Measurements from ENCODE around the gene NCBP1.

NCBP1 gene

GRCh38 chr9:97625620-97626019 lies 8.0 kb upstream of the NCBP1 start:
- no peak for DNase-seq

GRCh38 chr9:97627624-97628023 lies 6.0 kb upstream of the NCBP1 start:
- DNase-seq, result no peak

GRCh38 chr9:97628668-97629067 lies 5.0 kb upstream of the NCBP1 start:
- DNase-seq, result no peak

- DNase-seq, result no peak
These were observed 4.5 kb upstream of the NCBP1 start for GRCh38 chr9:97629156-97629555.

- DNase-seq, result no peak
These were observed 3.0 kb upstream of the NCBP1 start for GRCh38 chr9:97630591-97630990.

- DNase-seq, result peak in 1 of 2 experiments; percentile 63
These were observed 1.2 kb upstream of the NCBP1 start for GRCh38 chr9:97632248-97632984.

GRCh38 chr9:97633859-97634490 lies 354 bp downstream of the NCBP1 start:
- no peak for DNase-seq

- DNase-seq, result no peak
These were observed 1.4 kb downstream of the NCBP1 start for GRCh38 chr9:97635026-97635425.

GRCh38 chr9:97636903-97637302 lies 3.3 kb downstream of the NCBP1 start:
- DNase-seq, result peak in 1 of 2 experiments; percentile 11

GRCh38 chr9:97638666-97639065 lies 5.0 kb downstream of the NCBP1 start:
- DNase-seq, result peak; percentile 29 to 39

- no peak for DNase-seq
These were observed 6.7 kb downstream of the NCBP1 start for GRCh38 chr9:97640325-97640724.

- no peak for DNase-seq
These were observed 12.1 kb downstream of the NCBP1 start for GRCh38 chr9:97645720-97646119.

GRCh38 chr9:97647996-97648395 lies 14.4 kb downstream of the NCBP1 start:
- DNase-seq, result no peak

- DNase-seq, result no peak
These were observed 18.0 kb downstream of the NCBP1 start for GRCh38 chr9:97651646-97652045.

GRCh38 chr9:97658707-97659106 lies 25.1 kb downstream of the NCBP1 start:
- no peak for DNase-seq

- no peak for DNase-seq
These were observed 26.1 kb downstream of the NCBP1 start for GRCh38 chr9:97659771-97660170.

GRCh38 chr9:97660340-97660739 lies 26.7 kb downstream of the NCBP1 start:
- no peak for DNase-seq

GRCh38 chr9:97660847-97661246 lies 27.2 kb downstream of the NCBP1 start:
- no peak for DNase-seq

- DNase-seq, result no peak
These were observed 32.1 kb downstream of the NCBP1 start for GRCh38 chr9:97665742-97666141.

- DNase-seq, result peak; percentile 39 to 50
These were observed 33.5 kb downstream of the NCBP1 start for GRCh38 chr9:97666907-97667686.

GRCh38 chr9:97668485-97668884 lies 34.9 kb downstream of the NCBP1 start:
- no peak for DNase-seq

GRCh38 chr9:97670586-97670985 lies 37.0 kb downstream of the NCBP1 start:
- DNase-seq, result no peak

- DNase-seq, result no peak
These were observed 38.8 kb downstream of the NCBP1 start for GRCh38 chr9:97672403-97672802.

- DNase-seq, result no peak
These were observed 40.3 kb downstream of the NCBP1 start for GRCh38 chr9:97673922-97674321.

Data from AML-193 (cell line).